Fibroblast of lung (primary cell): ENCODE data around the gene UGT1A5. TPM values are rescaled to one million over a fixed set of nuclear protein-coding genes. Genes with fewer than 3 reads are reported as not detected.

Experiments used
- DNase-seq, 2 donors: peaks; one replicate each; pipeline versions ENCODE4 v3.0.0 to v3.0.0-alpha.2; 2010; ENCODE audit warnings: low read depth in 2 of 2
- H2AFZ ChIP-seq: 2 replicates; pipeline ENCODE4 v1.5.1; 2012; ENCODE audit warnings: low read length, control low read depth, inconsistent platforms
- H3K27ac ChIP-seq: 2 replicates; pipeline ENCODE4 v1.5.1; 2011; ENCODE audit warnings: low read length, control low read depth; ENCODE audit not compliant: insufficient read depth
- H3K27me3 ChIP-seq: 2 replicates; pipeline ENCODE4 v1.5.1; 2011; ENCODE audit warnings: mild to moderate bottlenecking, low read length; ENCODE audit not compliant: control insufficient read depth, insufficient read depth
- H3K36me3 ChIP-seq: 2 replicates; pipeline ENCODE4 v1.5.1; 2011; ENCODE audit warnings: low read length; ENCODE audit not compliant: control insufficient read depth, insufficient read depth
- H3K4me1 ChIP-seq: 2 replicates; pipeline ENCODE4 v1.5.1; 2011; ENCODE audit warnings: low read length; ENCODE audit not compliant: control insufficient read depth, insufficient read depth; ENCODE audit errors: extremely low read depth
- H3K4me2 ChIP-seq: 2 replicates; pipeline ENCODE4 v1.5.1; 2011; ENCODE audit warnings: low read length, control low read depth; ENCODE audit not compliant: insufficient read depth; ENCODE audit errors: extremely low read depth
- H3K4me3 ChIP-seq, 4 experiments: fragments of 200-600 bp in 1 of 4; sonication (generic) in 1 of 4; replicated peaks in 1 of 4; 2 replicates each; pipeline ENCODE4 v1.5.1; 2011 to 2016; ENCODE audit warnings: low read length in 4 of 4, low read depth in 3 of 4, mild to moderate bottlenecking in 3 of 4, control low read depth in 2 of 4, inconsistent platforms in 1 of 4, mixed read lengths in 1 of 4; ENCODE audit not compliant: insufficient read depth in 1 of 4; ENCODE audit errors: control extremely low read depth in 1 of 4
- H3K79me2 ChIP-seq: 2 replicates; pipeline ENCODE4 v1.5.1; 2012; ENCODE audit warnings: mild to moderate bottlenecking, low read length, inconsistent platforms; ENCODE audit not compliant: control insufficient read depth, insufficient read depth
- H3K9ac ChIP-seq: 2 replicates; pipeline ENCODE4 v1.5.1; 2011; ENCODE audit warnings: mild to moderate bottlenecking, low read length, control low read depth; ENCODE audit not compliant: insufficient read depth
- H3K9me3 ChIP-seq: 2 replicates; pipeline ENCODE4 v1.5.1; 2012; ENCODE audit warnings: low read depth, low read length; ENCODE audit not compliant: control insufficient read depth, insufficient read depth
- H4K20me1 ChIP-seq: 2 replicates; pipeline ENCODE4 v1.5.1; 2011; ENCODE audit warnings: low read length; ENCODE audit not compliant: control insufficient read depth, insufficient read depth; ENCODE audit errors: extremely low read depth
- EZH2 ChIP-seq: IDR thresholded peaks from 2 replicates; pipeline ENCODE4 v1.5.1; 2012; ENCODE audit warnings: low read length, control low read depth, mild to moderate bottlenecking; ENCODE audit errors: missing control alignments
- polyA plus RNA-seq, 2 donors: library from polyadenylated mRNA; depleted of rRNA in 1 of 2; stranded (reverse) in 1 of 2; unstranded in 1 of 2; fragments of >200 nt; gene quantifications; 2 replicates each; pipeline ENCODE4 v1.2.1, GENCODE V29; 2011 to 2012; ENCODE audit warnings: missing spikeins in 1 of 2
- total RNA-seq: library from RNA; depleted of rRNA; stranded (reverse); fragments of >200 nt; gene quantifications from 2 replicates; pipeline ENCODE4 v1.2.1, GENCODE V29; 2014
- TF ChIP-seq, protein P1 (sequence below), 2 donors: IDR thresholded peaks in 1 of 2; conservative IDR thresholded peaks in 1 of 2; 1 replicate in 1 of 2; 2 replicates in 1 of 2; pipeline ENCODE4 v1.5.1; 2011 to 2012; ENCODE audit warnings: low read length in 2 of 2, control low read depth in 1 of 2, inconsistent platforms in 1 of 2, low read depth in 1 of 2, mild to moderate bottlenecking in 1 of 2

Gene UGT1A5
- total and polyA plus RNA-seq, 2 donors (not counting 1 experiment from before 2014, with no cell fraction given), result not detected

- no peaks in the 10 kb centered on the region for H3K79me2 ChIP-seq
- no peak overlapping the region for H3K27ac ChIP-seq
- H2AFZ ChIP-seq, result no peak overlapping the region
- H3K27me3 ChIP-seq, result no peaks in the 10 kb centered on the region
- H3K4me1 ChIP-seq, result no peaks in the 10 kb centered on the region
- H3K9ac ChIP-seq, result no peak overlapping the region
- no peak overlapping the region for H3K4me3 ChIP-seq
- H3K36me3 ChIP-seq, result no peaks in the 10 kb centered on the region
- no peaks in the 10 kb centered on the region for H4K20me1 ChIP-seq
- no peaks in the 10 kb centered on the region for H3K9me3 ChIP-seq
- no peak overlapping the region for H3K4me2 ChIP-seq
- peak in 1 of 2 donors; percentile 67 for DNase-seq
- no peak for TF ChIP-seq EZH2
- TF ChIP-seq, protein P1, sequence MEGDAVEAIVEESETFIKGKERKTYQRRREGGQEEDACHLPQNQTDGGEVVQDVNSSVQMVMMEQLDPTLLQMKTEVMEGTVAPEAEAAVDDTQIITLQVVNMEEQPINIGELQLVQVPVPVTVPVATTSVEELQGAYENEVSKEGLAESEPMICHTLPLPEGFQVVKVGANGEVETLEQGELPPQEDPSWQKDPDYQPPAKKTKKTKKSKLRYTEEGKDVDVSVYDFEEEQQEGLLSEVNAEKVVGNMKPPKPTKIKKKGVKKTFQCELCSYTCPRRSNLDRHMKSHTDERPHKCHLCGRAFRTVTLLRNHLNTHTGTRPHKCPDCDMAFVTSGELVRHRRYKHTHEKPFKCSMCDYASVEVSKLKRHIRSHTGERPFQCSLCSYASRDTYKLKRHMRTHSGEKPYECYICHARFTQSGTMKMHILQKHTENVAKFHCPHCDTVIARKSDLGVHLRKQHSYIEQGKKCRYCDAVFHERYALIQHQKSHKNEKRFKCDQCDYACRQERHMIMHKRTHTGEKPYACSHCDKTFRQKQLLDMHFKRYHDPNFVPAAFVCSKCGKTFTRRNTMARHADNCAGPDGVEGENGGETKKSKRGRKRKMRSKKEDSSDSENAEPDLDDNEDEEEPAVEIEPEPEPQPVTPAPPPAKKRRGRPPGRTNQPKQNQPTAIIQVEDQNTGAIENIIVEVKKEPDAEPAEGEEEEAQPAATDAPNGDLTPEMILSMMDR (conservative IDR thresholded peaks at IDR 0.05 in 1 of 2, IDR thresholded peaks at IDR 0.05 in 1 of 2; ENCODE audit: low read depth in 1 of 2, low read length in 2 of 2), result no peak
These were observed 4.6 kb upstream of the UGT1A5 start for GRCh38 chr2:233707940-233708644.

- no peak for DNase-seq
- Histone ChIP-seq H3K4me1 (no peaks in the 10 kb centered on the region), H4K20me1 (no peaks in the 10 kb centered on the region), H3K9ac (no peak overlapping the region), H3K4me3 (no peak overlapping the region), H3K27me3 (peaks cover under 1% of the 10 kb centered on the region), H2AFZ (no peak overlapping the region), H3K27ac (no peak overlapping the region), H3K79me2 (no peaks in the 10 kb centered on the region), H3K9me3 (no peaks in the 10 kb centered on the region), H3K4me2 (no peak overlapping the region), H3K36me3 (no peaks in the 10 kb centered on the region)
- TF ChIP-seq, protein P1 (conservative IDR thresholded peaks at IDR 0.05 in 1 of 2, IDR thresholded peaks at IDR 0.05 in 1 of 2; ENCODE audit: low read depth in 1 of 2, low read length in 2 of 2), result no peak
- TF ChIP-seq EZH2, result no peak
These were observed 3.8 kb upstream of the UGT1A5 start for GRCh38 chr2:233708942-233709341.

DNA sequence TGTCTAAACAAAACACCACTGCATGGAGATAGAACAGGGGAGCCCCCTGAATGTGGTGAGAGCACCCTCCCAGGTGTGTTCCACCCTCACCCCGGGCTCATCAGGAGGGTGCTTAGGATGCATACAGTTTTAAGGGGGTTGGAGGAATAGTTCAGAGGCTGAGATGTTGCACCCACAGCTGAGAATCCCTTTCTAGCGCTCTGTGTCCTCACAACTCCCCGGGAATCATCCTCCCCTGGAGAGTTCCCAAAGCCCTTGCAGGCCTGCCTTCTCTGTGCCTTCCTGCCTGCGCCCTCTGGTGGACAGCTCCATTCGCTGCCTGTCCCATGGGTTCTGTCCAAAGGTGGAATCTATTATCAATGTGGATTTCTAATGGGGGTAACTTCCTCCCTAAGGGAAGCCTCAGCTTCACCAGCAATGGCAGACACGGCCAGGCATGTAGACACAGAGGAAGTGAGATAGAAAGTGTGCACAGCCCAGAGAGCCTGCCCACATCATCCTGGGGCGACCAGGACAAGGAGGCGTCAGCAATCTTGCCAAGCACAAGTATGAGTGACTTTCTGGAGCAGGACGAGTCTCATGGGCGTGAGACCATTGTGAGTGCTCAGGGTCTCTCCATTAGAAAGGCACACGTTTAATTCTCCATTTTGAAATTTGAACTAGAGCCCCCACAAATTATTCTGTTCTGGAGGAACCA is 1.2 kb upstream of the UGT1A5 start:
- no peaks in the 10 kb centered on the region for H3K79me2 ChIP-seq
- H3K4me2 ChIP-seq, result no peak overlapping the region
- no peaks in the 10 kb centered on the region for H4K20me1 ChIP-seq
- no peak overlapping the region for H3K9ac ChIP-seq
- no peak overlapping the region for H3K4me3 ChIP-seq
- no peak overlapping the region for H2AFZ ChIP-seq
- peak; percentile 64 to 67 for DNase-seq
- H3K4me1 ChIP-seq, result no peaks in the 10 kb centered on the region
- no peaks in the 10 kb centered on the region for H3K9me3 ChIP-seq
- H3K27me3 ChIP-seq, result peaks cover 4% of the 10 kb centered on the region
- TF ChIP-seq, protein P1 (conservative IDR thresholded peaks at IDR 0.05 in 1 of 2, IDR thresholded peaks at IDR 0.05 in 1 of 2; ENCODE audit: low read depth in 1 of 2, low read length in 2 of 2), result peak; percentile 88 to 94
- no peak for TF ChIP-seq EZH2
- H3K36me3 ChIP-seq, result no peaks in the 10 kb centered on the region
- H3K27ac ChIP-seq, result no peak overlapping the region
